ENCODE measurements around the gene DAND5. TPM values are rescaled to one million over a fixed set of nuclear protein-coding genes. Genes with fewer than 3 reads are reported as not detected.

Gene DAND5
- total RNA-seq, 2 experiments from 2014 or later, result 0.21 to 0.26 TPM

DNA sequence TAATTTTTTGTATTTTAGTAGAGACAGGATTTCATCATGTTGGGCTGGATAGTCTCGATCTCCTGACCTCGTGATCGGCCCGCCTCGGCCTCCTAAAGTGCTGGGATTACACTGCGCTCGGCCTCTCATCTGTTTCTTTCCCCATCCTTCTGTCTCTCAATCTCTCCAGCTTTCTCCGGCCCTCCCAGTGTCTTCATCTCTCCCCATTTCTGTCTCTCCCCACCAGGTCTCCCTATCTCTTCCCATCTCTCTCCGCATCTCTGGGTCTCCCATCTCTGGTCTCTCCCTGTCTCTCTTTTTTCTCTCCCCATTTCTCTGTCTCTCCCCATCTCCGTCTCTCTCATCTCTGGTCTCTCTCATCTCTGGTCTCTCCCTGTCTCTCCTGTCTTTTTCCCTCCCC, 13.7 kb downstream of the DAND5 start:
- CTCF ChIA-PET, result interaction anchor here (1.4 to 13.9 kb wide), 3 partner anchors 78 to 122 kb away, joined by 5 to 204 read pairs (median 178); no protein-coding TSS in a partner anchor
- ATAC-seq (no peak), DNase-seq (no peak)
- no peak overlapping the region for H3K27ac Mint-ChIP-seq
- no peak overlapping the region for H3K4me3 Mint-ChIP-seq
- H3K27me3 Mint-ChIP-seq, result peaks cover 8% of the 10 kb centered on the region
- H3K4me1 Mint-ChIP-seq, result peaks cover 2% of the 10 kb centered on the region
- no peaks in the 10 kb centered on the region for H3K36me3 Mint-ChIP-seq
- no peaks in the 10 kb centered on the region for H3K9me3 Mint-ChIP-seq (ENCODE audit: low read depth)

DNA sequence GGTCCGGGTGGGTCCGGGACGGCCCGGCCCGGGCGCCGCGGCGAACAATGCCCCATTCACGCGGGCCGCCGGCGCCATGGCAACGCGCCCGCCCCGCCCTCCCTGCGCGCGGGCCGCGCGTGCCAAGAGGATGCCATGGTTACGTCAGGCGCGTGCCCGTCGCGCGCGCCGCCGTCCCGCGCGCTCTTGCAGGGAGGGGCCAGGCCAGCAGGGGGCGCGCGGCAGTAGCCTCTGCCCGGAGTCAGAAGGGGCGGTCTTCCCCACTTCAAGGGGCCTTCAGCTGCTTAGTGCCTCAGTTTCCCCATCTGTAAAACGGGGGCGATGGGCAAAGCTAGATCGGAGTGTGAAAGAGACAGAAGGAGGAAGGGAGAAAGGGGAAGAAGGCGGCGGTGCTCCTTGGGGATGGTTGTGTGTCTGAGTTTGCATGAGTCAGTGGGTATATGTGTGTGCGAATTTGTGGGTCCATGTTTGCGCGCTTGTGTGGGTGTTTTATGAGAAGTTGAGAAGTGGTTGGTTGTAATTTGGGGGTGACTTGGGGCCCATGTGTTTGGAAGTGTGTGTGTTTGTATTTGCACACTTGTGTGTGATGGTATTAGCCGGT, 14.3 kb downstream of the DAND5 start:
- Mint-ChIP-seq H3K36me3 (no peaks in the 10 kb centered on the region), H3K4me3 (no peak overlapping the region), H3K9me3 (ENCODE audit: low read depth) (no peaks in the 10 kb centered on the region), H3K27me3 (peaks cover 7% of the 10 kb centered on the region), H3K4me1 (peaks cover 2% of the 10 kb centered on the region), H3K27ac (no peak overlapping the region)
- peak; percentile 77 for DNase-seq
- peak; percentile 77 for ATAC-seq
- CTCF ChIA-PET, result interaction anchor here (0.7 to 13.9 kb wide), 4 partner anchors 50 to 121 kb away, joined by 5 to 204 read pairs (median 92); no protein-coding TSS in a partner anchor

DNA sequence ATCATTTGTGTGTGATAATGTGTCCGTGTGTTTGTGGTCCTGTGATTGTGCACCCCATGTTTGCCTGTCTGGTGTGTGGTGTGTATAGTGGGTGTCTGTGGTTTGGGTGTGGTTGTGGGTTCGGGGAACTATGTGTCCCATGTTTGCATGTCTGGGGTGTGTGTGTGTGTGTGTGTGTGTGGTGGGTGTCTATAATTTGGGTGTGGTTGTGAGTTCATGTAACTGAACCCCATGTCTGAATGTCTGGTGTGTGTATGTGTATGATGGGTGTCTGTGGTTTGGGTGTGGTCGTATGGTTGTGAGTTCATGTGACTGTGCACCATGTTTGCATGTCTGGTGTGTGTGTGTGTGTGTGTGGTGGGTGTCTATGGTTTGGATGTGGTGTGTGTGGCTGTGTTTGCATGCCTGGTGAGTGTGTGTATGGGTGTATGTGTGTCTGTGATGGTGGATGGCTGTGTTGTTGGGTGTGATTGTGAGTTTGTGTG, 14.8 kb downstream of the DAND5 start:
- Mint-ChIP-seq H3K27ac (no peak overlapping the region), H3K27me3 (peaks cover 7% of the 10 kb centered on the region), H3K36me3 (no peaks in the 10 kb centered on the region), H3K9me3 (ENCODE audit: low read depth) (no peaks in the 10 kb centered on the region), H3K4me1 (peaks cover 2% of the 10 kb centered on the region), H3K4me3 (no peak overlapping the region)
- CTCF ChIA-PET, result interaction anchor here (0.7 to 13.9 kb wide), 4 partner anchors 49 to 121 kb away, joined by 5 to 204 read pairs (median 92); no protein-coding TSS in a partner anchor
- DNase-seq (no peak), ATAC-seq (no peak)

DNA sequence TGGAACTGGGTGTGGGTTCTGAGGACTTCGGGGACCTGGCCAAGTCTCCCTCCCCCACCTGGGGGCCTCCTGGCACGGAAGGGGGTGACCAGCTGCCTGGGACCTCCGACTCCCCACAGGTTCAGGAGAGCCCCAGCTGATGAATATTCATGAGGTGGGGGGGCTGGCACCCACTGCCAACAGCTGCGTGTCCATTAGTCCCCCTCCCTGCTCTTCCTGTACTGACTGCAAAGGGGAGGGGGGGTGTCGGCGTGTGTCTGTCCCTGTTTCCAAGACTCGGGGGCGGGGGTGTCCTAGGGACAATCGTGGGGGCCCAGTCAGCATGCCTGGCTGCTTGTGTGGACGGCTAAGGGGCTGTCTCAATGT, 15.3 kb downstream of the DAND5 start:
- no peak for ATAC-seq

DNA sequence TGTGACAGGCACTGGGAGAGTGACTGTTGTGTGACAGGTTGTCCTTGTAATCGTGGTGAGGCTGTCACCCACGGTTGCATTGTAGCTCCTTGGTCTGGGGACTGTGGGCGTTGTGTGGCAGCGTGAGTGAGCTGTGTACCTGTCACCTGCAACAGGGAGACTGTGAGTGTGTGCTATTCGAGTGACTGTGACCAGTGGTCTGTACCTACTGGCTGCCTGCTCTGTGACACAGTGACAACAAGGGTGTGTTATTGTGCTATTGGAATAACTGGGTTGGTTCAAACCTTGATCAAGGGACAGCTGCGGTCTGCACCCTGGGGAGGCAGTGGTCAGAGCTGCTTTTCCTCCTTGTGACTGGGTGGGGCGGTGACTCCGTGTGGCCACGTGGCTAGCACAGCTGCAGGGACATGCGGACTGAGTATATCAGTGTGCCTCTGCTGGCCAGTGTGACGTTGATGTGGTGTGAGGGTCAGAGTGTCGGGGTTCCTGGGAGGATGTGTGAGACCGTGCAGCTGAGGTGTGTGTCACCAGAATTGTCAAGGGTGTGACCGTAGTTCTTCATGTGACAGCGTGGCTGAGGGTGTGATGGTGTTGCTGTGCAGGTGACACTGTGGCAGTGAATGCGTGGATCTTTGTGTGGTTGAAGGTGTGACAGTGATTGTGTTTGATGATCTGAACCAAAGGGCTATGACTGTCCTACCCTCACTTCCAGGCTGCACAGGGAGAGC, 15.8 kb downstream of the DAND5 start:
- CTCF ChIA-PET, result interaction anchor here (0.6 to 13.9 kb wide), 6 partner anchors 20 to 108 kb away, joined by 3 to 204 read pairs (median 4); no protein-coding TSS in a partner anchor
- H3K9me3 Mint-ChIP-seq (ENCODE audit: low read depth), result no peaks in the 10 kb centered on the region
- H3K4me1 Mint-ChIP-seq, result peaks cover 2% of the 10 kb centered on the region
- no peak overlapping the region for H3K4me3 Mint-ChIP-seq
- no peaks in the 10 kb centered on the region for H3K36me3 Mint-ChIP-seq
- no peak for DNase-seq
- no peak overlapping the region for H3K27ac Mint-ChIP-seq
- H3K27me3 Mint-ChIP-seq, result peaks cover 7% of the 10 kb centered on the region
- ATAC-seq, result no peak

More for the DNA sequence above, 15.3 kb downstream of the DAND5 start:
- Mint-ChIP-seq H3K4me1 (peaks cover 2% of the 10 kb centered on the region), H3K27me3 (peaks cover 7% of the 10 kb centered on the region), H3K4me3 (no peak overlapping the region), H3K9me3 (ENCODE audit: low read depth) (no peaks in the 10 kb centered on the region), H3K27ac (no peak overlapping the region), H3K36me3 (no peaks in the 10 kb centered on the region)
- no peak for DNase-seq
- CTCF ChIA-PET, result interaction anchor here (1.2 to 13.9 kb wide), 4 partner anchors 33 to 109 kb away, joined by 3 to 204 read pairs (median 91); no protein-coding TSS in a partner anchor

DNA sequence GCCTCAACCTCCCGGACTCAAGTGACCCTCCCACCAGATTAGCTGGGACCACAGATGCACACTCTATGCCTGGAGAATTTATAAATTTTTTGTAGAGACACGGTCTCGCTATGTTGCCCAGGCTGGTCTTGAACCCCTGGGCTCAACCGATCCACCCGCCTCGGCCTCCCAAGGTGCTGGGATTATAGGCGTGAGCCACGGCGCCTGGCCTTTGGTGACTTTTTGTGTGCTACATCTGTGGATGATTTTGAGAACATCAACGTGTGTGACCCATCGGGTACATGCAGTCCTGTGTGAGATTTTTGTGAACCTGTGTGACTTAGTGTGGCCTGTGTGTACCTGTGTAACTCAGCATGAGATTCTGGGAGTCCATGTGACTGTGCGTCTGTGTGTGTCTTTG, 17.4 kb downstream of the DAND5 start:
- H3K36me3 Mint-ChIP-seq, result no peaks in the 10 kb centered on the region
- H3K9me3 Mint-ChIP-seq (ENCODE audit: low read depth), result no peaks in the 10 kb centered on the region
- CTCF ChIA-PET, result interaction anchor here (0.6 kb wide), 1 partner anchor 224 kb away, joined by 3 read pairs; no protein-coding TSS in a partner anchor
- no peak overlapping the region for H3K27ac Mint-ChIP-seq
- no peak for DNase-seq
- H3K4me1 Mint-ChIP-seq, result peaks cover 2% of the 10 kb centered on the region
- H3K27me3 Mint-ChIP-seq, result peaks cover 7% of the 10 kb centered on the region
- no peak overlapping the region for H3K4me3 Mint-ChIP-seq
- no peak for ATAC-seq

DNA sequence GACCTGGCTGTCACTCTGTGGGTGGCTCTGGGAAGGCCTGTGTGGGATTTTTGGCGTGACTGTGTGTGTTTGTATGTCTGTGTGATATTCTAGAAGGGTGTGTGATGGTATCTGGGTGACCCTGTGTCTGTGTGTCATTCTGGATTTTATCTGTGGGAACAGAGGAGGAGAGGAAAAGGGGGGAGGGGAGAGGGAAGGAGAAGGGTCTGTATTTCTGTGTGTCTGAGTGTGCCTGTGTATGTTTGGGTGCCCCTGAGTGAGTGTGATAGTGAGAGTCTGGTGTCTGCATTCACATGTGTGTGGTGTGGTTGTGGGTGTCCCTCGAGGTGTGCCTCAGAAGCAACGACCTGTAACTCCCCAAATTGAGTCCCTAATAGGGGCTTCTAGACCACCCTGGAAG, 17.8 kb downstream of the DAND5 start:
- CTCF ChIA-PET, result no interaction called here
- H3K4me1 Mint-ChIP-seq, result peaks cover 2% of the 10 kb centered on the region
- ATAC-seq (no peak), DNase-seq (no peak)
- peaks cover 7% of the 10 kb centered on the region for H3K27me3 Mint-ChIP-seq
- no peaks in the 10 kb centered on the region for H3K36me3 Mint-ChIP-seq
- no peaks in the 10 kb centered on the region for H3K9me3 Mint-ChIP-seq (ENCODE audit: low read depth)
- no peak overlapping the region for H3K4me3 Mint-ChIP-seq
- H3K27ac Mint-ChIP-seq, result no peak overlapping the region

DNA sequence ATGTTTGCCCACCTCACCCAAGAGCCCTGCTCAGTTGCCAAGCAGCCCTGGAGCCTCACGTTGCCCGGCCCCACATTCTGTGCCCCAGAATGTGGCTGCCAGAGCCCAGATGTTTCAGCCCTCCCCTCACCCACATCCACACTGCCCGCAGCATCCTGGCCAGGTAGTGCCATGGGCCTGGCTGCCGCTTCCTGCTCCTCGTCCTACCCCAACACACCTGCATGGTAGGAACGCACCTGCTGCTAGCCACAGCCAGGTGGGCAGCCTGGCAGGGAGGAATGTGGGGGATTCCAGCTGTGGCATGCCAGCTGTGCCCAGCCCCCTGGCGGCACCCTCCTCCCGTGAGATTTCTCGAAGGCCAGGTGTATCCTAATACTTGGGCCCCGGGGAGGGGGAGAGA, 18.4 kb downstream of the DAND5 start:
- peaks cover 7% of the 10 kb centered on the region for H3K27me3 Mint-ChIP-seq
- no peak for DNase-seq
- no peak for ATAC-seq
- no peaks in the 10 kb centered on the region for H3K36me3 Mint-ChIP-seq
- CTCF ChIA-PET, result no interaction called here
- H3K9me3 Mint-ChIP-seq (ENCODE audit: low read depth), result no peaks in the 10 kb centered on the region
- H3K27ac Mint-ChIP-seq, result no peak overlapping the region
- peaks cover 2% of the 10 kb centered on the region for H3K4me1 Mint-ChIP-seq
- no peak overlapping the region for H3K4me3 Mint-ChIP-seq

DNA sequence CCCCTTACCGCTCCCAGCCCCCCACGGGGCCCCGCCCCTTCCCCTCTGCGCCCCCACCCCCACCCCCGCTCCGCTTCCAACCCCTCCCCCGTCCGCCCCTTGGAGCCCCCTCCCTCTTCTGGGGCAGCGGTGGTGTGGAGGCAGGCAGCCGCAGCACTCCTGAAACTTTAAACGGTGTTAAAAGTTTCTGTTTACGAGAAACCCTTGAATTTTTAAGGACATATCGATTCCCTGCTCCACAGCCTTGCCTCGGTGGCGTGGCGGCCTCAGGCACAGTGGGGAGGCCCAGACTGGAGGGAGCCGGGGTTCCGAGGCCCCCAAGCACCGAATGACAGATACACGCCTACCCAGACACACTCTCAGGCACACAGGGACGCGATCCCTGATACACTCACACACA, 21.1 kb downstream of the DAND5 start:
- H3K36me3 Mint-ChIP-seq, result peaks cover 2% of the 10 kb centered on the region
- no peaks in the 10 kb centered on the region for H3K9me3 Mint-ChIP-seq (ENCODE audit: low read depth)
- H3K27me3 Mint-ChIP-seq, result peaks cover 18% of the 10 kb centered on the region
- DNase-seq (no peak), ATAC-seq (no peak)
- CTCF ChIA-PET, result no interaction called here
- H3K4me1 Mint-ChIP-seq, result peaks cover 6% of the 10 kb centered on the region
- H3K4me3 Mint-ChIP-seq, result no peak overlapping the region
- H3K27ac Mint-ChIP-seq, result no peak overlapping the region

DNA sequence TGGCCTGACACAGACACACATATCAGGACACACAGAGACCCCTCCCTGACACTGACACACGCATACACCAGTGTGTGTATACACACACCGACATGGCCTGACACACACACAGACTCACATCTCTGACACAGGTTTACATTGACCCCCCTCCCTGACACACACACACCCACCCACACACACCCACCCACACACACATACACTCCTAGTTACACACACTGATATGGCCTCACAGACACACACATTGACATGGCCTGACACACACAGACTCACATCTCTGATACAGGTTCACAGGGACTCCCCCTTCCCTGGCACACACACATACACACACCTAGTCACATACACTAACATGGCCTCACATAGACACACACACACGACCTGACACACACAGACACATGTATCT, 21.5 kb downstream of the DAND5 start:
- ATAC-seq (no peak), DNase-seq (no peak)
- H3K9me3 Mint-ChIP-seq (ENCODE audit: low read depth), result no peaks in the 10 kb centered on the region
- CTCF ChIA-PET, result no interaction called here
- H3K4me1 Mint-ChIP-seq, result peaks cover 6% of the 10 kb centered on the region
- peaks cover 18% of the 10 kb centered on the region for H3K27me3 Mint-ChIP-seq
- no peak overlapping the region for H3K4me3 Mint-ChIP-seq
- H3K36me3 Mint-ChIP-seq, result peaks cover 2% of the 10 kb centered on the region
- H3K27ac Mint-ChIP-seq, result no peak overlapping the region

DNA sequence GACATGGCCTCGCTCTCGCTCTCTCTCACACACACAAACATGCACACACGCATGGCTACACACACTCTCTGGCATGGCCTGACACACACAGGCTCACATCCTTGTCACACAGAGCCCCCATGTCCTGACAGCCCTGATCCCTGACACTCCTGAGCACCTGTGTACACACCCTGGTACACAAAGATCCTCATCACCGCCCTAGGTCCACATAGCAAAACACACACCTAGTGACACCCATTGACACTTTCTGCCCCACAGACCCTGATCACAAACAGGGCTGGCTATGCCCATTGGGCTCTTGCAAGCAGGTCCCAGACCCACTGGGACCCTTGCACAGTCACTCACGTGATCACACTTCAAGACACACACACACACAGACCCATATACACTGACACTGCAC, 21.9 kb downstream of the DAND5 start:
- DNase-seq (no peak), ATAC-seq (no peak)
- Mint-ChIP-seq H3K27me3 (peaks cover 21% of the 10 kb centered on the region), H3K4me1 (peaks cover 6% of the 10 kb centered on the region), H3K4me3 (no peak overlapping the region), H3K36me3 (peaks cover 2% of the 10 kb centered on the region), H3K27ac (no peak overlapping the region), H3K9me3 (ENCODE audit: low read depth) (no peaks in the 10 kb centered on the region)
- CTCF ChIA-PET, result interaction anchor here (0.7 to 1.0 kb wide), 2 partner anchors 14 to 43 kb away, joined by 3 to 4 read pairs; no protein-coding TSS in a partner anchor

DNA sequence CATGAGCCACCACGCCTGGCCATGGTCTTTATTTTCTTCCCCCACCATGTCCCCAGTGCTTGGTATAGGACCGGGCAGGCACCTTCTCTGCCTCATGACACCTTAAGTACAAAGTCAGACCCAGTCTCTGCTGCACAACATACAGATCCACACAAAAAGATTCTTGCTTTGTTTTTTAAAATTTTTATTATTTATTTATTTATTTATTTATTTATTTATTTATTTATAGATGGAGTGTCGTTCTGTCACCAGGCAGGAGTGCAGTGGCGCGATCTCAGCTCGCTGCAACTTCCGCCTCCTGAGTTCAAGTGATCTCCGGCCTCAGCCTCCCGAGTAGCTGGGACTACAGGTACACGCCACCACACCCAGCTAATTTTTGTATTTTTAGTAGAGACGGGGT, 23.4 kb downstream of the DAND5 start:
- no peak overlapping the region for H3K27ac Mint-ChIP-seq
- H3K36me3 Mint-ChIP-seq, result peaks cover 2% of the 10 kb centered on the region
- H3K4me1 Mint-ChIP-seq, result peaks cover 6% of the 10 kb centered on the region
- no peaks in the 10 kb centered on the region for H3K9me3 Mint-ChIP-seq (ENCODE audit: low read depth)
- CTCF ChIA-PET, result interaction anchor here (0.7 kb wide), 1 partner anchor 27 kb away, joined by 3 read pairs; no protein-coding TSS in a partner anchor
- H3K27me3 Mint-ChIP-seq, result peaks cover 32% of the 10 kb centered on the region
- no peak for ATAC-seq
- H3K4me3 Mint-ChIP-seq, result no peak overlapping the region
- no peak for DNase-seq

DNA sequence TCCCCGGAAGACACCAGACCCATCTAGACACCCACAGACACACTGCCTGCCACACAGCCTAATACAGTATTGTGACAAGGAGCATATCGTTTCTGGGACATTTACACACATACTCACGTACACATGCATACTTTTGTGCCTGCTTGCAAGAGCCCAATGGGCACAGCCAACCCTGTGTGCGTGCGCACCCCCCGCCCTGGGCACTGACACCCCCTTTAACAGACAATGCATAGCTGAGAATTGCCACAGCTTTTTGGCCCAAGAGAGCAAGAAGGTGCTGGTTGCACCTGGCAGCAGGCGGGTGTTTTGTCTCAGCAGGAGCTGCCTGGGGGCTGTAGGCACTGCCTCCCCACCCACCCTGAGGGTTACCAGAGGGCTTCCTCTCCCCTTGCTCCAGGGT, 24.2 kb downstream of the DAND5 start:
- Mint-ChIP-seq H3K4me1 (peaks cover 6% of the 10 kb centered on the region), H3K27ac (no peak overlapping the region), H3K36me3 (peaks cover 2% of the 10 kb centered on the region), H3K9me3 (ENCODE audit: low read depth) (no peaks in the 10 kb centered on the region), H3K27me3 (peaks cover 36% of the 10 kb centered on the region), H3K4me3 (no peak overlapping the region)
- DNase-seq, result no peak
- ATAC-seq, result no peak
- CTCF ChIA-PET, result interaction anchor here (1.0 to 1.4 kb wide), 2 partner anchors 40 to 68 kb away, joined by 4 to 5 read pairs; no protein-coding TSS in a partner anchor
